ENCODE measurements around the gene PRM3.

Gene PRM3

DNA sequence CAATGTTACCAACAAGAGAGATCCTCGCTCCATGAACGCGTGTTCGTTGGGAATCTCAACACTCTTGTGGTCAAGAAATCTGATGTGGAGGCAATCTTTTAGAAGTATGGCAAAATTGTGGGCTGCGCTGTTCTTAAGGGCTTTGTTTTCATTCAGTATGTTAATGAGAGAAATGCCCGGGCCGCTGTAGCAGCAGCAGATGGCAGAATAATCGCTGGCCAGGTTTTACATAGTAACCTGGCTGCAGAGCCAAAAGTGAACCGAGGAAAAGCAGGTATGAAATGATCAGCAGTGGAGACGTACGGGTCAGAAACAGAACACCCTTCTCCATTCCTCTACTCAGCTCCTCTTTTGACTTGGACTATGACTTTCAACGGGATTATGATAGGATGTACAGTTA lies 30.8 kb downstream of the PRM3 start:
- no peak for DNase-seq (ENCODE audit: low spot score)

DNA sequence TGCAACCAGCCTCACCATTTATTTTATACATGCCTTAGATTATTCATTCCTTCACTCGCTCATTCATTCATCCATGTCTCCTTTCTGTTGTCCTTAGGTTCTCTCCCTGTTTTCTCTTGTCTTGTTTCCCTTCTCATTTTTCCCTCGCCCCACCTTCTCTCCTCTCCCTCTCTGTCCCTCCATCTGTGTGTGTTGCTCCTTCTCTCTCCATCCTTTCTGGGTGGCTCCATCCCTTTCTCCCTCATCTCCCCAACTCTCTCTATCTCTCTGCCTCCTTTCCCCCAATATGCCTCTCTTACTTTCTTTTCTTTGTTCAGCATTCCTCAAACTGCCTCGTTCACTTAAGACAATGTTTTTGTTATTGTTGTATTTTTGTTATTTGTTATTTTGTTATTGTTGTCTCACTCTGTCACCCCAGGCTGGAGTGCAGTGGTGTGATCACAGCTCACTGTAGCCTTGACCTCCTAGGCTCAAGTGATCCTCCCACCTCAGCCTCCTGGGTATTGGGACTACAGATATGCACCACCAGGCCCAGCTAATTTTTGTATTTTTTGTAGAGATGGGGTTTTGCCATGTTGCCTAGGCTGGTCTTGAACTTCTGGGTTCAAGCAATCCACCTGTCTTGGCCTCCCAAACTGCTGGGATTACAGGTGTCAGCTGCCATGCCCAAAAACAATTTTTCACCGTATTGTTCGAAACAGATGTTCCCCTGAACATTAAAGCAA lies 31.8 kb downstream of the PRM3 start:
- DNase-seq (ENCODE audit: low spot score): no peak

DNA sequence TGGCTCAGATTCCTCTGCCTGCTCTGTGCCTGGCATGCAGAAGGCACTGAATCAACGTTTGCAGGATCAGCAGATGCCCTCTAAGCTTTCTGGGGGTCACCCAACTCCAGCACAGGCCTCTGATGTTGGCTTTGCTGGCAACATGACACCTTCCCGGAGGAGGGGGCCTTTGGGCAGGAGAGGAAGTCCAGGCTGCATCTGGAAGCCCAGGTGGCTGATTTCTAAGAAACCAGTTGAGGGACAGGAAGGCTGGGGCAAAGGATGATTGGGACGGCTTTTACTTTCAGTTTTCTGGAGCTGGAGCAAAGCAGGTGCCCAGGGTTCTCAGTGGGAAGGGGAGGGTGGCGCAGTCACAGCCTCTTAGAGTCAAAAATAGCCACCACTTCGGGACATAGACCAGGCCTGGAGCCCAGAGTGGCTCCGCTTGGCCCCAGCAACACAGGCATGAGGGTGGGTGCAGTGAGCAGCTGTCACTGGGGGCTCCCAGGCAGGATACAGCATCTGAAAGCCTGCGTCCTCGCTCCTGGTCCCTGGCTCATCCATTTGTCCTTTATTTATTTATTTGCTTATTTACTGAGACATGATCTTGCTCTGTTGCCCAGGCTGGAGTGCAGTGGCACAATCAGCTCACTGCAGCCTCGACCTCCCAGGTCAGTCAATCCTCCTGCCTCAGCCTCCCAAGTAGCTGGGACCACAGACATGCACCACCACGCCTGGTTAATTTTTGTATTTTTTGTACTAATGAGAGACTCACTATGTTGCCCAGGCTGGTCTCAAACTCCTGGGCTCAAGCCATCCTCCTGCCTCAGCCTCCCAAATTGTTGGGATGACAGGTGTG lies 32.6 kb downstream of the PRM3 start:
- no peak for DNase-seq (ENCODE audit: low spot score)

DNA sequence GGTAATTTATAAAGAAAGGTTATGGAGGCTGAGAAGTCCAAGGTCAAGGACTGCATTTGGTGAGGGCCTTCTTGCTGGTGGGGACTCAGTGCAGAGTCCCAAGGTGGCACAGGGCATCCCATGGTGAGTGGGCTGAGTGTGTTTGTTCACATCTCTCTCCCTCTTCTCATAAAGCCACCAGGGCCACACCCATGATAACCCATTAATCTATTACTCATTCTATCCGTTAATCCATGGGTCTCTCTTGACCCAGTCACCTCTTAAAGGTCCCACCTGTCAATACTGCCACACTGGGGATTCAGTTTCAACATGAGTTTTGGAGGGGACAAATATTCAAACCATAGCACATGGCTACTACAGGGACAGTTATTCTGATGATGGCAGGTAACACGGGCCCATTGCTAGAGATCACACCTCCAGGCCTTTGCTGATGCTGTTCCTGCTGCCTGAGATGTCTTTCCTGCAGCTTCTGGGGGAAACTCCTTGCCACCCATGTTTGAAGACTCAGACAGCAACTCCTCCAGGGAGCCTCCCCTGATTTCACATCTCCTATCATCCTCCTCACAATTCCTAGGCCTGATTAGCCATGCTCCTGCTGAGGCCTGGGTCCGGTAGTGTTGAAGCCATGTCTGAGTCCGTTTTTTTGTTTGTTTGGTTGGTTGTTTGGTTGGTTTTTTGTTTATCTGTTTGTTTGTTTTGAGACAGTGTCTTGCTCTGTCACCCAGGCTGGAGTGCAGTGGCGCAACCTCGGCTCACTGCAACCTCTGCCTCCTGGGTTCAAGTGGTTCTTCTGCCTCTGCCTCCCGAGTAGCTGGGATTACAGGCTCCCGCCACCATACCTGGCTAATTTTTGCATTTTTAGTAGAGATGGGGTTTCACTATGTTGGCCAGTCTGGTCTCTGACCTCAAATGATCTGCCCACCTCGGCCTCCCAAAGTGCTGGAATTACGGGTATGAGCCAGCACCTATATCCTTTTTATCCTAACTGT lies 33.5 kb downstream of the PRM3 start:
- DNase-seq (ENCODE audit: low spot score): no peak

DNA sequence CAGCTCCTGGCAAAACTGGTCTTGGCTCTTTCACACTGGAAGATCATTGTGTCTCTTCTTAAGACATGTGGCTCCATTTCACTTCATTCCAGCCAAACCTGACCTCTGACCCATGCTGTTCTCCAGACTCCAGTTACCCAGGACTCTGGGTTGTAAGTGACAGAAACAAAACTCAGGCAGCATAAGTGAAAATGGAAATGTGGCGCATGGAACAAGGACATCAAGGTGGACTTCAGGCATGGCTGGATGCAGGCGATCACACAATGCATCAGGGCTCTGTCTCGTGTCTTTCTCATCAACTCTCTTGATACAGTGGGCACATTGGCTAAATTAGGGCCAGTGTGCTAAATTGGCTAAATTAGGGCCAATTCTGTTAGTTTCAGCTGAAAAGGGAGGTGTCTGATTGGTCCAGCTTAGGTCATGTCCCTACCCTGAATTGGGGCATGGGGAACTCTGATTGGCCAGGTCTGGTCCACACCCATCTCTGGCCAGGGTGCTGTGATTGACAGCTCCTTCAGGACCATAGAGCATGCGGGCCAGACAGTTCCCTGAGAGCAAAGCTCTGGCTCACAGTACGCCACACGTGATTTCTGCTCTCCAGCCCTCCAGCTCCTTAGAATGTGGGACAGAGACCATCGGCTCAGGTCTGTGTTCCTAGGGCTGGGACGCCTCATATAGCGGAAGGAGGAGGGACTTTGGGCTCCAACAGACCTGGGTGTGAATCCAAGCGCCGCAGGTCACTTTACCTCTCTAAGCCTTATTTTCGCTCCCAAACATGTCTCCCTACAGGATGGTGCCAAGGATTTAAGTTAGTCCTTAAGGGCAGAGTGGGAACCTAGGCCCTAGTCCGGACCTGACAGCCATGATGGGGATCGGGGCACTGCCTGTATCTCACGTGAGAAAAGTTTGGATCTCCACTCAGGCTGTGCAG lies 34.9 kb downstream of the PRM3 start:
- no peak for DNase-seq (ENCODE audit: low spot score)

DNA sequence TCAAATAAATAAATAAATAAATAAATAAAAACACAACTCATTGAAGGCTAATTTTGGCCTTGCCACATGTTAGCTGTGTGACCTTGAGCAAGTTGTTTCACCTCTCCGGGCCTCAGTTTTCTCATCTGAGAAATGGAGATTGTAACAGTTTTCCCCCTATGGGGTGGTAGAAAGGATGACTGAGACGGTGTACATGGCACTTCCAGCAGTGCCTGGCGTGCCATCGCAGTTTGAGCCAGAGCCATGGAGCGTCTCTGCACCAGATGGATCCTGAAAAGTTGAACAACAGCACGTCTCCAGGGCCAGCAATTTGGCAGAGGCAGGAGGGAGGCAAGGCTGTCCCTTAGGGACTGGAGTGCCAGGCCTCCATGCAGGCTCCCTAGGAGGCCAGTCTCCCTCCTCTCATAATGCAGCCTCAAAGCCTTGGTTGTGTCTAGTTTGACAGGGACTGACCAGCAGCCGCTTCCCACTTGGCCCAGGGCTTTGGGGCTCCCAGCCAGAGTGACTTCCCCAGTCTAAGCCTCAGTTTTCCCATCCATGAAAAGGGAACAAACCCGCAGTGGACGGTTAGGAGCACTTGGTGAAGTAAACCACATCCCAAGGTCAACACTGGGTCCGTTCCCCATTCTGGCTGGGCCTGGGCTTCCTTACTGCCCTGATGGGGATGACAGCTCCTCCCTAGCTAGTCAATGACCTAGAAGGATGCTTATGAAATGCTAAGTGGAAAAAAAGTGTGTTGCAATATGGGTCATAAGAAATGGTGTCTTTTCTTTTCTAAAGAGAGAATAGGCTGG lies 36.8 kb downstream of the PRM3 start:
- no peak for DNase-seq (ENCODE audit: low spot score)

DNA sequence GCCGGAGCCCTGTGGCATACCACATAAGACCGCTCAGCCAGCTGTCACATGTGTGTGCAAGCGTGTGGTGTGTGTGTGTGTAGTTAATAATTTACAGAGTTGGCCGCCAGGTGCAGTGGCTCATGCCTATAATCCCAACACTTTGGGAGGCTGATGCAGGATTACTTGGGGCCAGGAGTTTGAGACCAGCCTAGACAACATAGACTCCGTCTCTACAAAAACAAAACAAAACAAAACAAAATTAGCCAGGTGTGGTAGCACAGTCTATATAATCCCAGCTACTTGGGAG lies 37.8 kb downstream of the PRM3 start:
- DNase-seq (ENCODE audit: low spot score): peak; percentile 81

DNA sequence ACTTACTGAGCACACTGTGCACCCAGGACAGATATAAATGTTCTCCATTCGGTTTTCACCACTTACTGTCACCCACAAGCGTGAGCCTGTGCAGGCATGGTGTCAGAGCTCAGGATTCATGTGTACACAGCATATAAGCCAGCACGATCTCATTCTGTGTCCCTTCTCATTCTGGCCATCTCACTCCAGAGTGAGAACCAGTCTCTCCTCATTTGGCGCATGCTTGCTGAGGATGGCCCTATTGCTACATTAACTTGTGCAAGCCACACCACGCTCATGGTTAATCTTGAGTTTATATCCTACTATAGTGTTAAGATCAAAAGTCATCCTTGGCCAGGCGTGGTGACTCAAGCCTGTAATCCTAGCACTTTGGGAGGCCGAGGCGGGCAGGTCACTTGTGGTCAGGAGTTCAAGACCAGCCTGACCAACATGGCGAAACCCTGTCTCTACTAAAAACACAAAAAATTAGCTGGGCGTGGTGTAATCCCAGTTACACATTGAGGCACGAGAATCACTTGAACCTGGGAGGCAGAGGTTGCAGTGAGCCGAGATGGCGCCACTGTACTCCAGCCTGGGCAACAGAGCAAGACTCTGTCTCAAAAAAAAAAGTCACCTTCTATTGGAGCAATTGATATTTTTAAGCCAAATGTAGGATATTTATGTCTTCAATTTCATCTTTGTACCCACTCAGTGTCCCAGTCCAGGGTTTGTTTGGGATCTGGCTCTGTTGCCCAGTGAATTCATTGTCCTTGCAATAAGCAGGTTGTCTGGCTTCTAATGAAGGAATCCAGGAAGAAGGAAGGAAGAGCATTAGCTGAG lies 38.3 kb downstream of the PRM3 start:
- no peak for DNase-seq (ENCODE audit: low spot score)

DNA sequence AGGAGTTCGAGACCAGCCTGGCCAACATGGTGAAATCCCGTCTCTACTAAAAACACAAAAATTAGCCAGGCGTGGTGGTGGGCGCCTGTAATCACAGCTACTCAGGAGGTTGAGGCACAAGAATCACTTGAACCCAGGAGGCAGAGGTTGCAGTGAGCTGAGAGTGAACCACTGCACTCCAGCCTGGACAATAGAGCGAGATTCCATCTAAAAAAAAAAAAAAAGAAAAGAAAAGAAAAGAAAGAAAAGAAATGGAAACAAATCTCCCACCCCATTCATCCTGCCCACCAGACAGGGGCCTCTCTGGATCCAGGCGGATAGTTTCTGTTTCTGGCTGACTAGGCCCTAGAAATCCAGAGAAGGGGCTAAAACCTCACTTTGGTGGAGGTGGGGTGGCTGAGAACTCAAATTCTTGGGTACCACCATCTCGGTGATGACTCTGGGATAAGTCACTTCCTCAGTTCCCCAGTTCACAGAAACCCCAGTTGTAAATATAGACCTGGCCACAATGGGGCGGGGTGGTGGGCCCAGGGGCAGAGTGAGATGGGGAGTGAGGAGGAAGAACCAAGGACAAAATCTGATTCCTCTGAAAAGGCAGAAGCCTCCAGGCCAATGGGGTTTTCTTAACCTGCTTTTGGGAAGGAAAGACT lies 39.6 kb downstream of the PRM3 start:
- DNase-seq (ENCODE audit: low spot score): no peak

DNA sequence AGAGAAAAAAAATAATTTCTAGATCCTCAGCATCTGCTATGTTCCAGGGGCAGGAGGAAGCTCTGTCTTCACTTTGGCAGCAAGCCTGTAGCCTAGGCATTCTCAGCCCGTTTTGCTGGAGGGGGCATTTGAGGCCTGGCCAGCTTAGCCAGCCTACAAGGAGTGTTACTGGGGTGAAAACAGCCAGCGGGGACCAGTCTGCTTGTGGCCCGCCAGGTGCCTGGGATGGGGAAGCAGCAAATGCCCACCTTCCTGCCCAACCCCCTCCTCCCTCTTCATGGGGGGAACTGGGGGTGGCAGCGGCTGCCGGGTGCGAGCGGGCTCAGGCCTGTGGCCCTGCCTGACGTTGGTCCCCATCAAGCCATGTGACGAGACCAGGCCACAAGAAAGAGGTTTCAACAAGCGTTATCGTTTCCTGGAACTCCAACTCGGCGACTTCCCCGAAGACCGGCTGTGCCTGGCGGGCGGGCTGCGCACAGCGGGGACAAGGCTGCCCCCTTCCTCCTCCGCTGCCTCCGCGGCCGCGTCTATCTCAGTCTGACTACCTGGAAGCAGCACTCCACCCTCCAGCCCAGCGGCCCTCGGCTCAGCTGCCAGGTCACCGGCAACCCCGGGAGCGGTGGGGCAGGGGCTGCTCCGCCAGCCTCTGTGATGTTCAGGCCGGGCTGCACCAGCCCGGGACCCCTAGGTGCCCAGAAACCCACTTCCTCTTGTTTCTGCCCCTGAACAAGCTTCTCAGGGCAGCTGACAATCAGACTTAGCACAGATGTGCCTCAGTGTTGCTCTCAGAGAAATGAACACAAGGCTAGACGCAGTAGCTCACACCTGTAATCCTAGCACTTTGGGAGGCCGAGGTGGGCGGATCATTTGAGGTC lies 40.3 kb downstream of the PRM3 start:
- no peak for DNase-seq (ENCODE audit: low spot score)

DNA sequence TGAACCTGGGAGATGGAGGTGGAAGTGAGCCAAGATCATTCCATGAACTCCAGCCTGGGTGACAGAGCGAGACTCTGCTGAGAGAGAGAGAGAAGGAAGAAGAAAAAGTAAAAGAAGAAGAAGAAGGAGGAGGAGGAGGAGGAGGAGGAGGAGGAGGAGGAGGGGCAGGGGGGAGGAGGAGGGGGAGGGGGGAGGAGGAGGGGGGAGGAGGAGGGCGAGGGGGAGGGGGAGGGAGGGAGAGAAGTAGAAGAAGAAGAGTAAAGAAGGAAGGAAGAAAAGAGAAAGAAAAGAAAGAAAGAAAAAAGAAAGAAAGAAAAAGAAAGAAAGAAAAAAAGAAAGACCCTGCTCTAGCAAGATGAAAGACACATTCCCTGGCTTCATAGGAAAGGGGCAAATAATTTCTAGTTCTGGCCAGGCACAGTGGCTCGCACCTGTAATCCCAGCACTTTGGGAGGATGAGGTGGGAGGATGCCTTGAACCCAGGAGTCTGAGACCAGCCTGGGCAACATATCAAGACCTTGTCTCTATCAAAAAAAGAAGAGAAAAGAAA lies 41.1 kb downstream of the PRM3 start:
- DNase-seq (ENCODE audit: low spot score): no peak

DNA sequence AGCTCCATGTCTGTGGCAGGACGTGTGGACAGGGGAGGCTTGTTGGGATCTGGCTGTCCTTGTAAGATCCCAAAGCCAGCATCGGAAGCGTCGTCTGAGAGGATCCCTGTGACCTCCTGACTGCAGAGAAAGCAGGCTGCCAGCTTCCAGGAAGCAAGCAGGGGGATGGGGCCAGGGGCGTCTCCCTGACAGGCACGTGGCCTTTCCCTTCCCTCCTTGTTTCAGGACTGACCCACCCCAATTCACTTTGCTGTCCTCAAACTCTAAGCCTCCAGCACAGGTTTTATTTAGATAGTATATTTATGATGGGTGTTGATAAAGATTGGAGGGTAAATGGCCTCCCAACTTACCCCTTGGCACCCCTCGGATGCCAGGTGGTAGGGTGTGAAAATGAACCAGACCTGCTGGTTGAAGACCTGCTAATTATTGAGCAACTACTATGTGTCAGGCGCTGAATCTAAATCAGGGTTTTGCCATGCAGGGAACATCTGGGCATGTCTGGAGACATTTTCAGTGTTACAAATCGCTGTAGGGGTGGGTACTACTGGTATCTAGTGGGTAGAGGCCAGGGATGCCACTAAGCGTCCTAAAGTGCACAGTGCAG lies 42.0 kb downstream of the PRM3 start:
- DNase-seq (ENCODE audit: low spot score): no peak

DNA sequence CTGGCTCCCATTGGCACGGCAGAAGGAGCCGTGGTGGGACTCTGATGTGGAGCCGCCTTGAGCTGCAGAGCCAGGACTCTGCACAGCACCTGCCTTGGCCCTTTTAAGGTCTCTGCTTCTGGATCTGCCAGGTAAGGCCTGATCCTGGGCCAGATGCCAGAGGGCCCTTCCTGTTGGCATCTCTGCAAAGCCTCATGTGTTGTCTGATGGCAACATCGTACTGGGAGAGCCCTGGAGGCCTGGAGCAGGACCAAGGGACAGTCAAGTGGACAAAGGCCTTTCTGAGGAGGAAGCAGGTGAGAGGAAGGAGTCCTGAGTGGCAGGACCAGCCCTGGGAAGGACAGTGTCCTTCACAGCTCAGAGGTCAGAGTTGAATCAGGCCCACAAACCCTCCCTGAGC lies 43.5 kb downstream of the PRM3 start:
- no peak for DNase-seq (ENCODE audit: low spot score)

DNA sequence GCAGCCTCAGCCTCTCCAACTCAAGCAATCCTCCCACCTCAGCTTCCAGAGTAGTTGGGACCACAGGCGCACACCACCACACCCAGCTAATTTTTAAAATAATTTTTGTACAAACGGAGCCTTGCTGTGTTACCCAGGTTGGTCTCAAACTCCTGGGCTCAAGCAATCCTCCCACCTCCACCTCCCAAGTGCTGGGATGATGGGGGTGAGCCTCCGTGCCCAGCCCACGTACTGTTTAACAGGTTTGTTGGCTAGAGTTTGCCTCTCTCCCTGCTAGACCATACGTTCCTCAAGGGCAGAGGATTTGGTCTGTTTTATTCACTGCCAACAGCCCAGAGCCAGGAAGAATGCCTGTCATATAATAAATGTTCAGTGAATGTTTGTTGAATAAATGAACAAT lies 44.0 kb downstream of the PRM3 start:
- DNase-seq (ENCODE audit: low spot score): no peak

DNA sequence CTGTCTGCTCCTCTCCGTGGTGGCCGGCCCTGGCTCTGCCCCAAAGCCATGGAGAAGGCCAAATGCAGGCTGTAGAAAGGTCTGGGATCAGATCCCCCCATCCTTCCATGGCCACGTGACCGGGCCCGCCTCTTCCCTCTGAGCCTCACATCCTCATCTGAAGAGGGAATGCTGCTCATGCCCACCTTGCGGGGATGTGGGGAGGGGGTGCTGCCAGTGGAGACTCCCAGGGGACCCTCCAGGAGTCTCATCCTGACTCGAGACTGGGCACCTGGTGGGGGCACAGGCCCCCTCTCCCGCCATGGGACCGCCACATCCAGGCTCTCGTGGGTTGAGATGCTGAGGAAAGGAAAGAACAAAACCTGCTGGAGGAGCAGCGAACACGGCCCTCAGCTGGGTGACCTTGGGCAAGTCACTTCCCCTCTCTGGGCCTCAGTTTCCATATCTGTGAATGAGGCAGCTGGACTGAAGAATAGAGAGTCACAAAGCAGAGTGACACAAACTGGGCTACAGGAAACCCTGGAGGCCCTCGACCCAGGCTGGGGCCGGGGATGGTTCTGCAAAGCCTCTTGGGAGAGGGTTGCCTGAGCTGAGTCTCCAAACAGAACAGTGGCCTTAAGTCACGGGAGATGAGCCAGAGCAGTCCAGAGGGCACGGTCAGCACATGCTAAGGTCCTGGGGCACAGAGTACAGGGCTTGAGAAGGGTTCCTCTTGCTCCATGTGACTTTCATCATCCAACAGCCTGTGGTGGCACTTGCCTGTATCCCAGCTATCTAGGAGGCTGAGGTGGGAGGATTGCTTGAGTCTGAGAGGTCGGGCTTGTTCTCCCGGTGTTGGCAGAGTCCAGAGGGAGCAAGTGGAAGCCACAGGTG lies 47.5 kb downstream of the PRM3 start:
- no peak for DNase-seq (ENCODE audit: low spot score)

DNA sequence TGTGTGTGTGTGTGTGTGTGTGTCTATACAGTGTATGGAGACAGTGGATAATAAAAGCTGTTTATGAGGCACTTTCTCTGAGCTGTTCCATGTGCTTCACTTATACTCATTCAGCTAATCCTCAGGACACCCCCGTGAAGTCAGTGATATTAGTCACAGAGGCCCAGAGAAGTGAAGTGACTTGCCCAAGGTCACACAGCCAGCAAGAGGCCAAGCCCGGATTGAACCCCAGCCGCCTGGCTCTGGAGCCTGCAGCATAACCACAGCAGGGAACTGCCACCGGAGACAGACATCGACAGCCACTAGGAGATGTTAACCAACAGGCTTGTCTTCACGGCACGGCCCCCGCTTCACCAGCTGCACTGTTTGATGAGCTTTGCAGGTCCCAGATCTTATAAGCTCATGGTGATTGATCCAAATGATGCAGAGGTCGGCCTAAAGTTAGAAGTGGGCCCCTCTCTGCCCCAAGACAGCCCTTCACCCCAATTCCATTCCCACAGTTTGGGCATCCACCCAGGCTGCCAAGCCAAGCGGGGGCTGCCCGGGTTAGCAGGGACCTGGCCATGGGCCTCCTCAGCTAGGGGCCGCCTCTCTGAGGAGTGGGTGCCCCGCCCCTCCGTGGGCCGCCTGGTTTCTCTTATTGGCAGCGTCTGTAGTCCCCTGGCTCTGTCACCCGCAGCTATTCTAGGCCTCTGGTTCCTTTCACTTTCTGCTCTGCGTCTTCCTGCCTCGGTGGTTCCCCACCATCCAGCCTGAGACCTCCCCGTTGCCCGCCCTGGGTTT lies 48.3 kb downstream of the PRM3 start:
- no peak for DNase-seq (ENCODE audit: low spot score)
